Osteoblast (primary cell): Measurements from ENCODE around the gene ADORA2A. TPM values are rescaled to one million over a fixed set of nuclear protein-coding genes. Genes with fewer than 3 reads are reported as not detected.

Experiments used
- DNase-seq: peaks from one replicate; pipeline ENCODE4 v3.0.0; 2011; ENCODE audit warnings: low spot score, mixed read lengths; ENCODE audit not compliant: insufficient read length; ENCODE audit errors: missing footprints
- H2AFZ ChIP-seq: 2 replicates; pipeline ENCODE4 v1.6.0; 2011; ENCODE audit warnings: mild to moderate bottlenecking, low read length
- H3K27ac ChIP-seq: 2 replicates; pipeline ENCODE4 v1.5.1; 2011; ENCODE audit warnings: mild to moderate bottlenecking, low read depth, low read length, moderate library complexity
- H3K27me3 ChIP-seq: 2 replicates; pipeline ENCODE4 v1.6.0; 2012; ENCODE audit warnings: mild to moderate bottlenecking, control low read depth, inconsistent platforms, low read length, moderate library complexity; ENCODE audit not compliant: insufficient read depth
- H3K36me3 ChIP-seq: 2 replicates; pipeline ENCODE4 v1.5.1; 2011; ENCODE audit warnings: mild to moderate bottlenecking, low read length, control low read depth, moderate library complexity; ENCODE audit not compliant: insufficient read depth
- H3K4me1 ChIP-seq: 2 replicates; pipeline ENCODE4 v1.5.1; 2011; ENCODE audit warnings: mild to moderate bottlenecking, low read length, control low read depth, moderate library complexity; ENCODE audit not compliant: insufficient read depth
- H3K4me2 ChIP-seq: 2 replicates; pipeline ENCODE4 v1.6.0; 2011; ENCODE audit warnings: mild to moderate bottlenecking, low read length; ENCODE audit not compliant: insufficient read depth
- H3K4me3 ChIP-seq: fragments of 200-600 bp; sonication (generic); 3 replicates; pipeline ENCODE4 v1.5.1; 2012; ENCODE audit warnings: mild to moderate bottlenecking, low read length, inconsistent platforms; ENCODE audit not compliant: insufficient read depth
- H3K79me2 ChIP-seq: 2 replicates; pipeline ENCODE4 v1.6.0; 2012; ENCODE audit warnings: mild to moderate bottlenecking, low read length, control low read depth, inconsistent platforms; ENCODE audit not compliant: insufficient read depth
- H3K9me3 ChIP-seq: 2 replicates; pipeline ENCODE4 v1.5.1; 2011; ENCODE audit warnings: low read depth, low read length, control low read depth
- H4K20me1 ChIP-seq: 2 replicates; pipeline ENCODE4 v1.6.0; 2012; ENCODE audit warnings: mild to moderate bottlenecking, low read length, control low read depth; ENCODE audit not compliant: insufficient read depth
- total RNA-seq: library from RNA; depleted of rRNA; stranded (reverse); fragments of >200 nt; gene quantifications from 2 replicates; pipeline ENCODE4 v1.2.3, GENCODE V29; 2012
- TF ChIP-seq, protein P1 (sequence below): IDR thresholded peaks from 2 replicates; pipeline ENCODE4 v1.5.1; 2011; ENCODE audit warnings: mild to moderate bottlenecking, low read depth, low read length, moderate library complexity; ENCODE audit errors: extremely low read depth

ADORA2A gene
- total RNA-seq, 1 donor = 0.72 TPM

DNA sequence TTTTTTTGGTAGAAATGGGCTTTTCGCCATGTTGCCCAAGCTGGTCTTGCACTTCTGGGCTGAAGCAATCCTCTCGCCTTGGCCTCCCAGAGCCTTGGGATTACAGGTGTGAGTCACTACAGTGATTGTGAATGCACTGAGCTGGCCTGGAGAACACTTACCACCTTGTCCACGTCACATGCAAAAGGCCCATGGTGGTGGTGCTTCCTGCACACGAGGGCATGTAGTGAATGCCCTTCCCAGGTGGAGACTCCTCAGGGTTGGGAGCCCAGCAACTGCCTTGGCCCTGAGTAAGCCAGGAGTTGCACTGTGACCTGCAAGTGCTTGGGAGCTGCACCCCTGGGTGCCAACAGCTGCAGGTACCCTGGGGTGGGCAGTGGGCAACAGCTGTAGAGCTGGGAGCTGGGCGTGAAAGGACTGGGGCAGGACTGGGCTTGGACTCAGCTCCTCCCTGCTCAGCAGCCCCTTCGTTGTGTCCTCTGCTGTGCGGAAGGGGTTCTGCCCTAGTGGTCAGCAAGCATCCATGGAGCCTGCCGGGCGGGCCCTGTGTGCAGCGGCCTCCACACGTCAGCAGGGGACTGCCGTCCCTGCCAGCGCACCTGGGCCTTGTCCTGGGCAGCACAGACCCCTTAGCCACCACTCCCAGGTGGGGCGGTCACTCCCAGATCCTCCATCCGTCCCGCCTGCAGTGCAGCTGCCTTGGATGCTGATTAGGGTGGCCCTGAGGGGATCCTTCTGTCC, 9.3 kb upstream of the ADORA2A start:
- Histone ChIP-seq H3K4me3 (no peak overlapping the region), H3K79me2 (no peaks in the 10 kb centered on the region)
- peak; percentile 69 for DNase-seq

GRCh38 chr22:24418786-24419474, 8.5 kb upstream of the ADORA2A start:
- H3K36me3 ChIP-seq = peaks cover 22% of the 10 kb centered on the region
- no peak overlapping the region for H3K4me3 ChIP-seq
- peak; percentile 82 for DNase-seq
- H3K9me3 ChIP-seq = no peaks in the 10 kb centered on the region
- no peaks in the 10 kb centered on the region for H3K79me2 ChIP-seq
- TF ChIP-seq, protein P1, sequence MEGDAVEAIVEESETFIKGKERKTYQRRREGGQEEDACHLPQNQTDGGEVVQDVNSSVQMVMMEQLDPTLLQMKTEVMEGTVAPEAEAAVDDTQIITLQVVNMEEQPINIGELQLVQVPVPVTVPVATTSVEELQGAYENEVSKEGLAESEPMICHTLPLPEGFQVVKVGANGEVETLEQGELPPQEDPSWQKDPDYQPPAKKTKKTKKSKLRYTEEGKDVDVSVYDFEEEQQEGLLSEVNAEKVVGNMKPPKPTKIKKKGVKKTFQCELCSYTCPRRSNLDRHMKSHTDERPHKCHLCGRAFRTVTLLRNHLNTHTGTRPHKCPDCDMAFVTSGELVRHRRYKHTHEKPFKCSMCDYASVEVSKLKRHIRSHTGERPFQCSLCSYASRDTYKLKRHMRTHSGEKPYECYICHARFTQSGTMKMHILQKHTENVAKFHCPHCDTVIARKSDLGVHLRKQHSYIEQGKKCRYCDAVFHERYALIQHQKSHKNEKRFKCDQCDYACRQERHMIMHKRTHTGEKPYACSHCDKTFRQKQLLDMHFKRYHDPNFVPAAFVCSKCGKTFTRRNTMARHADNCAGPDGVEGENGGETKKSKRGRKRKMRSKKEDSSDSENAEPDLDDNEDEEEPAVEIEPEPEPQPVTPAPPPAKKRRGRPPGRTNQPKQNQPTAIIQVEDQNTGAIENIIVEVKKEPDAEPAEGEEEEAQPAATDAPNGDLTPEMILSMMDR = no peak
- peaks cover 8% of the 10 kb centered on the region for H4K20me1 ChIP-seq
- H3K27me3 ChIP-seq = peaks cover 3% of the 10 kb centered on the region
- H3K4me1 ChIP-seq = no peaks in the 10 kb centered on the region
- no peak overlapping the region for H2AFZ ChIP-seq
- H3K4me2 ChIP-seq = no peak overlapping the region
- no peak overlapping the region for H3K27ac ChIP-seq

More for the DNA sequence above, 9.3 kb upstream of the ADORA2A start:
- peaks cover 3% of the 10 kb centered on the region for H3K27me3 ChIP-seq
- no peak overlapping the region for H3K27ac ChIP-seq
- no peak overlapping the region for H3K4me2 ChIP-seq
- TF ChIP-seq, protein P1 = no peak
- H3K4me1 ChIP-seq = no peaks in the 10 kb centered on the region
- peaks cover 8% of the 10 kb centered on the region for H4K20me1 ChIP-seq
- no peaks in the 10 kb centered on the region for H3K9me3 ChIP-seq
- H3K36me3 ChIP-seq = peaks cover 30% of the 10 kb centered on the region
- no peak overlapping the region for H2AFZ ChIP-seq

DNA sequence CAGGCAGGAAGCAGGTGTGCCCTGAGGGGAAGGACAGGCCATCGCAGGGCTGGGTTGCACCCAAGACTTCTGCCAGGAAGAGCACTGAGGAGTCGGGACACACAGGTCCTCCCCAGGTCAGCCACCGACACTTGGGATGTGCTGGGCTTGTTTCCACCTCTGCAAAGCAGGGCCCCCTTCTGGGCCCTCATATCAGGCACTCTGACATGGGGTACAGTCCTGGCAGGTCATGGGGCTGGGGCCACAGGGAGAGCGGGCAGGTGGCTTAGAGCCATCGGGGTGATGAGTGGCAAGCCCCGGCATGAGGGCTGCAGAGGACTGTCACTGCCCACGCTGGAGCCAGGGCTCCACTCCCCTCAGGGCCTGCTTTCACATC, 7.9 kb upstream of the ADORA2A start:
- Histone ChIP-seq H3K27ac (no peak overlapping the region), H3K36me3 (peaks cover 22% of the 10 kb centered on the region), H3K79me2 (no peaks in the 10 kb centered on the region), H3K4me1 (no peaks in the 10 kb centered on the region), H2AFZ (no peak overlapping the region), H3K4me3 (no peak overlapping the region), H3K4me2 (no peak overlapping the region), H3K9me3 (no peaks in the 10 kb centered on the region), H3K27me3 (peaks cover 9% of the 10 kb centered on the region), H4K20me1 (peaks cover 8% of the 10 kb centered on the region)
- TF ChIP-seq, protein P1 = no peak
- DNase-seq = peak; percentile 62
